IgD-negative memory B cell (primary cell): ENCODE results near the gene TMEM87B. TPM values are rescaled to one million over a fixed set of nuclear protein-coding genes. Genes with fewer than 3 reads are reported as not detected.

Experiments
- H3K27ac Mint-ChIP-seq, 3 donors: one replicate each; pipeline ENCODE4 v1.8.0; 2020 to 2022; ENCODE audit warnings: mild to moderate bottlenecking in 3 of 3, mixed read lengths in 3 of 3, moderate library complexity in 1 of 3
- H3K27me3 Mint-ChIP-seq: one replicate; pipeline ENCODE4 v1.8.0; 2021; ENCODE audit warnings: mixed read lengths
- H3K36me3 Mint-ChIP-seq: one replicate; pipeline ENCODE4 v1.8.0; 2020; ENCODE audit warnings: mild to moderate bottlenecking, mixed read lengths
- H3K4me1 Mint-ChIP-seq, 3 donors: one replicate each; pipeline ENCODE4 v1.8.0; 2020 to 2022; ENCODE audit warnings: mixed read lengths in 3 of 3, mild to moderate bottlenecking in 1 of 3
- H3K4me3 Mint-ChIP-seq, 4 donors: one replicate each; pipeline ENCODE4 v1.8.0; 2020 to 2022; ENCODE audit warnings: mild to moderate bottlenecking in 4 of 4, mixed read lengths in 4 of 4, moderate library complexity in 3 of 4
- H3K9me3 Mint-ChIP-seq, 3 donors: one replicate each; pipeline ENCODE4 v1.8.0; 2020 to 2021; ENCODE audit warnings: mixed read lengths in 3 of 3, mild to moderate bottlenecking in 1 of 3
- polyA plus RNA-seq: library from polyadenylated mRNA; unstranded; fragments of 300-500 nt; fragmentation: Illumina TruSeq; gene quantifications from one replicate; pipeline ENCODE4 v1.2.3, GENCODE V29; 2021

TMEM87B gene
- polyA plus RNA-seq, 1 donor from 2014 or later = 11.0 TPM

GRCh38 chr2:112151701-112152440, 96.8 kb downstream of the TMEM87B start:
- H3K4me1 Mint-ChIP-seq = peaks cover 21 to 29% (median 23%) of the 10 kb centered on the region in 3 donors
- H3K9me3 Mint-ChIP-seq = no peaks in the 10 kb centered on the region
- no peak overlapping the region for H3K4me3 Mint-ChIP-seq
- H3K27me3 Mint-ChIP-seq = peaks cover 7% of the 10 kb centered on the region
- H3K36me3 Mint-ChIP-seq = no peaks in the 10 kb centered on the region
- no peak overlapping the region for H3K27ac Mint-ChIP-seq

- peaks cover 7% of the 10 kb centered on the region for H3K27me3 Mint-ChIP-seq
- H3K4me1 Mint-ChIP-seq = peaks cover 21 to 29% (median 23%) of the 10 kb centered on the region in 3 donors
- peak overlapping the region in 2 of 3 donors; percentile 14 to 25 for H3K27ac Mint-ChIP-seq
These were observed 97.6 kb downstream of the TMEM87B start for GRCh38 chr2:112152476-112153178.

GRCh38 chr2:112153179-112153490, 98.1 kb downstream of the TMEM87B start:
- Mint-ChIP-seq H3K4me3 (no peak overlapping the region), H3K27ac (peak overlapping the region in 2 of 3 donors; percentile 14 to 25), H3K27me3 (peaks cover 7% of the 10 kb centered on the region), H3K4me1 (peaks cover 21 to 29% (median 23%) of the 10 kb centered on the region in 3 donors), H3K36me3 (no peaks in the 10 kb centered on the region), H3K9me3 (no peaks in the 10 kb centered on the region)

More at GRCh38 chr2:112152476-112153178, 97.6 kb downstream of the TMEM87B start:
- no peak overlapping the region for H3K4me3 Mint-ChIP-seq
- no peaks in the 10 kb centered on the region for H3K9me3 Mint-ChIP-seq
- H3K36me3 Mint-ChIP-seq = no peaks in the 10 kb centered on the region

- Mint-ChIP-seq H3K27ac (peak overlapping the region in 2 of 3 donors; percentile 14 to 32), H3K36me3 (no peaks in the 10 kb centered on the region), H3K4me1 (peaks cover 21 to 29% (median 23%) of the 10 kb centered on the region in 3 donors), H3K27me3 (peaks cover 7% of the 10 kb centered on the region), H3K9me3 (no peaks in the 10 kb centered on the region), H3K4me3 (no peak overlapping the region)
These were observed 98.4 kb downstream of the TMEM87B start for GRCh38 chr2:112153501-112153900.

- Mint-ChIP-seq H3K4me1 (peaks cover 26 to 37% (median 29%) of the 10 kb centered on the region in 3 donors), H3K27ac (peak overlapping the region in 2 of 3 donors; percentile 64 to 83), H3K4me3 (peak overlapping the region in 2 of 4 donors; percentile 4 to 52), H3K27me3 (peaks cover 8% of the 10 kb centered on the region), H3K9me3 (no peaks in the 10 kb centered on the region), H3K36me3 (no peaks in the 10 kb centered on the region)
These were observed 99.4 kb downstream of the TMEM87B start for GRCh38 chr2:112154246-112155117.

- Mint-ChIP-seq H3K36me3 (no peaks in the 10 kb centered on the region), H3K4me3 (peak overlapping the region; percentile 44 to 90 (median 70)), H3K27ac (peak overlapping the region; percentile 19 to 96 (median 83)), H3K4me1 (peaks cover 29 to 40% (median 32%) of the 10 kb centered on the region in 3 donors), H3K9me3 (no peaks in the 10 kb centered on the region), H3K27me3 (peaks cover 7% of the 10 kb centered on the region)
These were observed 100.5 kb downstream of the TMEM87B start for GRCh38 chr2:112155331-112156151.

GRCh38 chr2:112156152-112156986, 101.3 kb downstream of the TMEM87B start:
- Mint-ChIP-seq H3K9me3 (no peaks in the 10 kb centered on the region), H3K4me1 (peaks cover 29 to 40% (median 32%) of the 10 kb centered on the region in 3 donors), H3K4me3 (peak overlapping the region; percentile 29 to 90 (median 70)), H3K36me3 (no peaks in the 10 kb centered on the region), H3K27me3 (peaks cover 7% of the 10 kb centered on the region), H3K27ac (peak overlapping the region; percentile 25 to 96 (median 63))

- Mint-ChIP-seq H3K4me1 (peaks cover 29 to 40% (median 32%) of the 10 kb centered on the region in 3 donors), H3K36me3 (no peaks in the 10 kb centered on the region), H3K4me3 (no peak overlapping the region), H3K27ac (no peak overlapping the region), H3K27me3 (peaks cover 7% of the 10 kb centered on the region), H3K9me3 (no peaks in the 10 kb centered on the region)
These were observed 102.4 kb downstream of the TMEM87B start for GRCh38 chr2:112157472-112157871.

GRCh38 chr2:112159454-112159921, 104.4 kb downstream of the TMEM87B start:
- Mint-ChIP-seq H3K27me3 (peaks cover 7% of the 10 kb centered on the region), H3K4me3 (peak overlapping the region; percentile 71 to 93 (median 84)), H3K36me3 (no peaks in the 10 kb centered on the region), H3K4me1 (peaks cover 27 to 33% (median 30%) of the 10 kb centered on the region in 3 donors), H3K9me3 (no peaks in the 10 kb centered on the region), H3K27ac (peak overlapping the region; percentile 93 to 97 (median 95))

GRCh38 chr2:112160283-112161250, 105.5 kb downstream of the TMEM87B start:
- Mint-ChIP-seq H3K36me3 (no peaks in the 10 kb centered on the region), H3K27ac (peak overlapping the region; percentile 80 to 98 (median 95)), H3K27me3 (peaks cover 8% of the 10 kb centered on the region), H3K4me1 (peaks cover 20 to 22% (median 21%) of the 10 kb centered on the region in 3 donors), H3K9me3 (no peaks in the 10 kb centered on the region), H3K4me3 (peak overlapping the region in 3 of 4 donors; percentile 71 to 82 (median 78))

- Mint-ChIP-seq H3K4me1 (peaks cover 10 to 12% (median 12%) of the 10 kb centered on the region in 3 donors), H3K4me3 (peak overlapping the region in 1 of 4 donors; percentile 28), H3K9me3 (no peaks in the 10 kb centered on the region), H3K27me3 (peaks cover 3% of the 10 kb centered on the region), H3K27ac (peak overlapping the region in 1 of 3 donors; percentile 27), H3K36me3 (no peaks in the 10 kb centered on the region)
These were observed 106.5 kb downstream of the TMEM87B start for GRCh38 chr2:112161431-112162145.

GRCh38 chr2:112162341-112162740, 107.3 kb downstream of the TMEM87B start:
- H3K27ac Mint-ChIP-seq = no peak overlapping the region
- H3K27me3 Mint-ChIP-seq = peaks cover 3% of the 10 kb centered on the region
- H3K9me3 Mint-ChIP-seq = no peaks in the 10 kb centered on the region
- H3K36me3 Mint-ChIP-seq = no peaks in the 10 kb centered on the region
- H3K4me1 Mint-ChIP-seq = peaks cover 8 to 11% (median 9%) of the 10 kb centered on the region in 3 donors
- H3K4me3 Mint-ChIP-seq = no peak overlapping the region
